ENCODE data around the gene SNX11. TPM values are rescaled to one million over a fixed set of nuclear protein-coding genes. Genes with fewer than 3 reads are reported as not detected.

SNX11 gene
- total RNA-seq, 4 donors from 2014 or later = 9.5 to 19.8 (median 15.0) TPM

DNA sequence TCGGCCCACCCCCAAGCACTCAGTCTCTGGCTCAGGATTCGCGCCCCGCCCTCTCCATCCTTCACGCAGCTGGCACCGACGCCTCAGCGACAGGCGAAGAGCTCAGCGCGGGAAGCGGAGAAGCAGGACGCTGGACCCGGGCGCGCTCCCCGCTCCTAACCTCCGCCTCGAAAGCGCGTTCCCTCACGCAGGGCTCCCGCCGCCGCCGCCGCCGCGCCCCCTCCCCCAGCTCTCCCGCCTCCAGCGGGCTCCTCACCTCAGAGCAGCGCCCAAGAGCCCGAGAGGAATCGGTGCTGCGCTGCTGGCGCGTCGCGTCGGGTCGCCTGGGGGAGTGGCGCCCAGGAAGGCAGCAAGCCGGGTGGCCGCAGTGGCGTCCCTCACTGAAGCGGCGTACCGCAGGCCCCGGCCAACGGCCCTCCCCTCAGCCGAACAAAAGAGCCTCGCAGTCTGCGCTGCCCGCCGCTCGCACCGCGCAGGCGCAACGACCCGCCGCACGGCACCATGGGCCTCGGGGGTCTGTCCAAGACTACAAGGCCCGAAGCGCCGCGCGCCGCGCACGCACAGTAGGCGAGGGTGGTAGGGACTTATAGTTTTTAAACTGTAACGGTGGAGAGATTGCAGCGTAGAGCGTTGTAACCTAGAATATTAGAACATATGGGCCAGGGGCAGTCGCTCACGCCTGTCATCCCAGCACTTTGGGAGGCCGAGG is 6.4 kb upstream of the SNX11 start, which contains the start of gene CBX1:
Gene CBX1 (minus strand): TSS at position 467 of the 709 bp plus-strand sequence. CDS start 24,474 bp downstream, outside the sequence.
- DNase-seq = peak; percentile 93 to 97 (median 94)
- H3K4me1 ChIP-seq = peaks cover 0 to 8% (median 0%) of the 10 kb centered on the region in 4 donors
- peak within 1 kb of the TSS; percentile 80 to 91 (median 87) for H3K4me3 ChIP-seq
- H3K36me3 ChIP-seq = no peaks in the 10 kb centered on the region
- no peaks in the 10 kb centered on the region for H3K27me3 ChIP-seq
- peak in 1 of 2 donors; percentile 47 for TF ChIP-seq POLR2A (IDR thresholded peaks at IDR 0.05)
- TF ChIP-seq, protein P1, sequence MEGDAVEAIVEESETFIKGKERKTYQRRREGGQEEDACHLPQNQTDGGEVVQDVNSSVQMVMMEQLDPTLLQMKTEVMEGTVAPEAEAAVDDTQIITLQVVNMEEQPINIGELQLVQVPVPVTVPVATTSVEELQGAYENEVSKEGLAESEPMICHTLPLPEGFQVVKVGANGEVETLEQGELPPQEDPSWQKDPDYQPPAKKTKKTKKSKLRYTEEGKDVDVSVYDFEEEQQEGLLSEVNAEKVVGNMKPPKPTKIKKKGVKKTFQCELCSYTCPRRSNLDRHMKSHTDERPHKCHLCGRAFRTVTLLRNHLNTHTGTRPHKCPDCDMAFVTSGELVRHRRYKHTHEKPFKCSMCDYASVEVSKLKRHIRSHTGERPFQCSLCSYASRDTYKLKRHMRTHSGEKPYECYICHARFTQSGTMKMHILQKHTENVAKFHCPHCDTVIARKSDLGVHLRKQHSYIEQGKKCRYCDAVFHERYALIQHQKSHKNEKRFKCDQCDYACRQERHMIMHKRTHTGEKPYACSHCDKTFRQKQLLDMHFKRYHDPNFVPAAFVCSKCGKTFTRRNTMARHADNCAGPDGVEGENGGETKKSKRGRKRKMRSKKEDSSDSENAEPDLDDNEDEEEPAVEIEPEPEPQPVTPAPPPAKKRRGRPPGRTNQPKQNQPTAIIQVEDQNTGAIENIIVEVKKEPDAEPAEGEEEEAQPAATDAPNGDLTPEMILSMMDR (IDR thresholded peaks at IDR 0.05) = no peak
- no peaks in the 10 kb centered on the region for H3K9me3 ChIP-seq
- H3K27ac ChIP-seq = peak within 1 kb of the TSS; percentile 66 to 93 (median 88)

DNA sequence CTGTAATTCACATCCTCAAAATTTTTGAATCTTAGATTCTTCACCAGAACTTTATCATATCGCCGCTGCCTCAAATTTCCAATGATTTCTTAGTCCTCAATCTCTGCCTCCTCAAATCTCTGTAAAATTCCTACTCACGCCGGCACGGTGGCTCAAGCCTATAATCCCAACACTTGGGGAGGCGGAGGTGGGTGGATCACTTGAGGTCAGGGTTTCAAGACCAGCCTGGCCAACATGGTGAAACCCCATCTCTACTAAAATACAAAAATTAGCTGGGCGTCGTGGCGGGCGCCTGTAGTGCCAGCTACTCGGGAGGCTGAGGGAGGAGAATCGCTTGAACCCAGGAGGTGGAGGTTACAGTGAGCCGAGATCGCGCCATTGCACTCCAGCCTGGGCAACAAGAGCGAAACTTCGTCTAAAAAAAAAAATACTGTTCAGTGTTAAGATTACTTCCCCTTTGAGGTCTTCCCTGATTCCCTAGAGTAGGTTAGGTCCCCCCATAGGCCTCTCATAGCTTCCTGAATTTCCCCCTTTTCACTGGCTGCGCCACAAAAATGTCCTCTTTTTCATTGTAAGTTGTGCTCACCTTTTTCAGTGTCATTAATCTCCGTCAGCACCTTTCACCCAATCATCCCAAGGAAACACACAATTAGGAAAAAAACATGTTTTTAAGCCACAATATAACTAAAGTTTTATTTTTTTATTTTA is 5.4 kb upstream of the SNX11 start:
- TF ChIP-seq POLR2A (IDR thresholded peaks at IDR 0.05) = no peak
- TF ChIP-seq, protein P1 (IDR thresholded peaks at IDR 0.05) = no peak
- no peaks in the 10 kb centered on the region for H3K27me3 ChIP-seq
- no peak for DNase-seq
- peaks cover 0 to 8% (median 0%) of the 10 kb centered on the region in 4 donors for H3K4me1 ChIP-seq
- no peaks in the 10 kb centered on the region for H3K9me3 ChIP-seq
- no peak overlapping the region for H3K27ac ChIP-seq
- peak overlapping the region in 2 of 4 donors; percentile 80 to 85 for H3K4me3 ChIP-seq
- no peaks in the 10 kb centered on the region for H3K36me3 ChIP-seq

DNA sequence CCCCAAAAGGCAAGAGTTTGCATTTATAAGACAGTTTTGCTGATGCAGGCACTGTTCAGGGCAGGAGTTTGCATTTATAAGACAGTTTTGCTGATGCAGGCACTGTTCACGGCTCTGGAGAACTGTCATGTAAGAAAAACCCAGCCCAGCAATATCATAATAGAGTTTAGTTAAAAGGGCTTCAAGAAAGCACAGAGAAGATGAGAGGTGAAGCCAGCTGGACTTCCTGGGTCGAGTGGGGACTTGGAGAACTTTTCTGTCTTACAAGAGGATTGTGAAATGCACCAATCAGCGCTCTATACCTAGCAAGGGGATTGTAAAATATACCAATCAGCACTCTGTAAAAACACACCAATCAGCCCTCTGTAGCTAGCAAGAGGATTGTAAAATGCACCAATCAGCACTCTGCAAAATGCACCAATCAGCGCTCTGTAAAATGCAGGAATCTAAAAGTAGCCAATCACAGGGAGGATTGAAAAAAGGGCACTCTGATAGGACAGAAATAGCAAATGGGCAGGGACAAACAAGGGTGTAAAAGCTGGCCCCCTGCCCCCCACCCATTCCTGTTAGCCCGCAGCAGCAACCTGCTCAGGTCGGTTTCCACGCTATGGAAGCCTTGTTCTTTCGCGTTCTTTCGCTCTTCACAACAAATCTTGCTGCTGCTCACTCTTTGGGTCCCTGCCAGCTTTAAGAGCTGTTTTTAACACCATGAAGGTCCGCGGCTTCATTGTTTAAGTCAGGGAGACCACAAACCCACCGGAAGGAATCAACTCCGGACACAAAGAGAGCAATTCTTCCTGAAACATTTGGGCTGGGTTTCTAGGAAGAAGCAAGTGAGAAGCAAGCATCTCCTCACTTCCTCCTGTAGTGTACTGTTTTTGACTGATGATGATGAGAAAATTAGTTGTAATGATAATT is 4.5 kb upstream of the SNX11 start:
- Histone ChIP-seq H3K9me3 (no peaks in the 10 kb centered on the region), H3K27me3 (no peaks in the 10 kb centered on the region), H3K4me3 (no peak overlapping the region), H3K27ac (no peak overlapping the region), H3K36me3 (no peaks in the 10 kb centered on the region), H3K4me1 (peaks cover 0 to 8% (median 0%) of the 10 kb centered on the region in 4 donors)
- DNase-seq = no peak
- TF ChIP-seq, protein P1 (IDR thresholded peaks at IDR 0.05) = no peak
- no peak for TF ChIP-seq POLR2A (IDR thresholded peaks at IDR 0.05)

DNA sequence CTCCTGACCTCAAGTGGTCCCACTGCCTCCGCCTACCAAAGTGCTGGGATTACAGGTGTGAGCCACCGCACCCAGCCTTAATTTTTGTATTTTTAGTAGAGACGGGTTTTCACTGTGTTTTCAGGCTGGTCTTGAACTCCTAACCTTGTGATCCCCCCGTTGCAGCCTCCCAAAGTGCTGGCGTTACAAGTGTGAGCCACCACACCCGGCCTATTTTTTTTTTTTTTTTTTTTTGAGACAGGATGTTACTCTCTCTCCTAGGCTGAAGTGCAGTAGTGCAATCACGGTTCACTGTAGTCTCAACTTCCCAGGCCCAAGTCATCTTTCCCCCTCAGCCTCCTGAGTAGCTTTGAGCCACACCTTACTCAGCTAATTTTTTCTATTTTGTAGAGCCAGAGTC is 3.1 kb upstream of the SNX11 start:
- H3K4me3 ChIP-seq = no peak overlapping the region
- no peak for TF ChIP-seq POLR2A (IDR thresholded peaks at IDR 0.05)
- TF ChIP-seq, protein P1 (IDR thresholded peaks at IDR 0.05) = no peak
- no peaks in the 10 kb centered on the region for H3K9me3 ChIP-seq
- H3K4me1 ChIP-seq = peaks cover 0 to 12% (median 7%) of the 10 kb centered on the region in 4 donors
- no peak for DNase-seq
- no peaks in the 10 kb centered on the region for H3K36me3 ChIP-seq
- H3K27me3 ChIP-seq = no peaks in the 10 kb centered on the region
- H3K27ac ChIP-seq = no peak overlapping the region

DNA sequence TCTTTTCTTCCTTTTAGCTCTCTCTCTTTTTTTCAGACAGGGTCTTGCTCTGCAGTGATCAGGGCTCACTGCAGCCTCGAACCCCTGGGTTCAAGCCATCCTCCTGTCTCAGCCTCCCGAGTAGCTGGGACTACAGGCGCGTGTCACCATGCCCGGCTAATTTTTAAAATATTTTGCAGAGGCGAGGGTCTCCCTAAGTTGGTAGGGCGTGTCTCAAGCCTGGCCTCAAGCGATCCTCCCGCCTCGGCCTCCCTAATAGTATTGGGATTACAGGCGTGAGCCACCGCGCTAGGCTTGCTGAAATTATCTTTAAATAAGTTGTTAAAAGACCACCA is 797 bp upstream of the SNX11 start:
- H3K27me3 ChIP-seq = no peaks in the 10 kb centered on the region
- DNase-seq = no peak
- peak overlapping the region; percentile 89 to 97 (median 96) for H3K27ac ChIP-seq
- peak overlapping the region; percentile 75 to 94 (median 83) for H3K4me3 ChIP-seq
- no peaks in the 10 kb centered on the region for H3K36me3 ChIP-seq
- H3K9me3 ChIP-seq = no peaks in the 10 kb centered on the region
- no peak for TF ChIP-seq POLR2A (IDR thresholded peaks at IDR 0.05)
- TF ChIP-seq, protein P1 (IDR thresholded peaks at IDR 0.05) = no peak
- H3K4me1 ChIP-seq = peaks cover 0 to 20% (median 8%) of the 10 kb centered on the region in 4 donors
